Measurements from ENCODE around the gene POMT2.

POMT2 gene, protein sequence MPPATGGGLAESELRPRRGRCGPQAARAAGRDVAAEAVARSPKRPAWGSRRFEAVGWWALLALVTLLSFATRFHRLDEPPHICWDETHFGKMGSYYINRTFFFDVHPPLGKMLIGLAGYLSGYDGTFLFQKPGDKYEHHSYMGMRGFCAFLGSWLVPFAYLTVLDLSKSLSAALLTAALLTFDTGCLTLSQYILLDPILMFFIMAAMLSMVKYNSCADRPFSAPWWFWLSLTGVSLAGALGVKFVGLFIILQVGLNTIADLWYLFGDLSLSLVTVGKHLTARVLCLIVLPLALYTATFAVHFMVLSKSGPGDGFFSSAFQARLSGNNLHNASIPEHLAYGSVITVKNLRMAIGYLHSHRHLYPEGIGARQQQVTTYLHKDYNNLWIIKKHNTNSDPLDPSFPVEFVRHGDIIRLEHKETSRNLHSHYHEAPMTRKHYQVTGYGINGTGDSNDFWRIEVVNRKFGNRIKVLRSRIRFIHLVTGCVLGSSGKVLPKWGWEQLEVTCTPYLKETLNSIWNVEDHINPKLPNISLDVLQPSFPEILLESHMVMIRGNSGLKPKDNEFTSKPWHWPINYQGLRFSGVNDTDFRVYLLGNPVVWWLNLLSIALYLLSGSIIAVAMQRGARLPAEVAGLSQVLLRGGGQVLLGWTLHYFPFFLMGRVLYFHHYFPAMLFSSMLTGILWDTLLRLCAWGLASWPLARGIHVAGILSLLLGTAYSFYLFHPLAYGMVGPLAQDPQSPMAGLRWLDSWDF

DNA sequence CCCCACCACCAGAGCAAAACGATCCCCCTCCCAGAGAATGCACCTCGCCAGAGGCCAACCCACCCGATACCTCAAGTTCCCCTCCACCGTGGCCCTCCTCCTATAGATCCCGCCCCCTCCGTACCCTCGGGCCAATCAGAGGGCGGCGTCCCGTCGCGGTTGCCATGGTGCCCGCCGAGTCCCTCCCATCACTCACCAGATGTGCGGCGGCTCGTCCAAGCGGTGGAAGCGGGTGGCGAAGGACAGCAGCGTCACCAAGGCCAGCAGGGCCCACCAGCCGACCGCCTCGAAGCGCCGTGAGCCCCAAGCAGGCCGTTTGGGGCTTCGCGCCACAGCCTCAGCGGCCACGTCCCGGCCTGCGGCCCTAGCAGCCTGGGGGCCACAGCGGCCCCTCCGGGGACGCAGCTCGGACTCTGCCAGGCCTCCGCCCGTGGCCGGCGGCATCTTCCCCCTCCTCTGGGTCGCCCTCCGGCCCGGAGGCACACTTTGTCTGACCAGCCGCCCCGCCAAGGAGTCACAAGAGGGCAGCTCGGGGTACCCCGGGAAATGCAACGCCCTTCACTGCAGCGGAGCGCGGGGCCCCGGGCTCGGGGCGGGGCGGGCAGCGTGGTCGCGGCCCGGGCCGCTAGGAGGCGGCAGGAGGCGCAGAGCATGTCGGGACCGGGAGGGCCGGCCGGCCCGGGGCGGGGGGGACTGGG, at the start of gene POMT2:
Gene POMT2, minus strand, starts transcription at position 646 of the 698 bp plus-strand sequence. Its CDS starts 202 bp downstream, at position 444.
- peak within 1 kb of the TSS; percentile 66 for H3K4me3 ChIP-seq (ENCODE audit: low read depth, low read length)
- peak; percentile 94 for DNase-seq (ENCODE audit: low read depth)
- TF ChIP-seq POLR2A (IDR thresholded peaks at IDR 0.05; ENCODE audit: extremely low read depth, insufficient read length) (peak; percentile 56), MYC (IDR thresholded peaks at IDR 0.05; ENCODE audit: low read depth, low read length) (peak; percentile 33; the same call in 1 of the 2 replicates)
- TF ChIP-seq, protein P1, sequence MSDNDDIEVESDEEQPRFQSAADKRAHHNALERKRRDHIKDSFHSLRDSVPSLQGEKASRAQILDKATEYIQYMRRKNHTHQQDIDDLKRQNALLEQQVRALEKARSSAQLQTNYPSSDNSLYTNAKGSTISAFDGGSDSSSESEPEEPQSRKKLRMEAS (IDR thresholded peaks at IDR 0.05; ENCODE audit: low read depth, low read length), result peak; percentile 61
- TF ChIP-seq, protein P2, sequence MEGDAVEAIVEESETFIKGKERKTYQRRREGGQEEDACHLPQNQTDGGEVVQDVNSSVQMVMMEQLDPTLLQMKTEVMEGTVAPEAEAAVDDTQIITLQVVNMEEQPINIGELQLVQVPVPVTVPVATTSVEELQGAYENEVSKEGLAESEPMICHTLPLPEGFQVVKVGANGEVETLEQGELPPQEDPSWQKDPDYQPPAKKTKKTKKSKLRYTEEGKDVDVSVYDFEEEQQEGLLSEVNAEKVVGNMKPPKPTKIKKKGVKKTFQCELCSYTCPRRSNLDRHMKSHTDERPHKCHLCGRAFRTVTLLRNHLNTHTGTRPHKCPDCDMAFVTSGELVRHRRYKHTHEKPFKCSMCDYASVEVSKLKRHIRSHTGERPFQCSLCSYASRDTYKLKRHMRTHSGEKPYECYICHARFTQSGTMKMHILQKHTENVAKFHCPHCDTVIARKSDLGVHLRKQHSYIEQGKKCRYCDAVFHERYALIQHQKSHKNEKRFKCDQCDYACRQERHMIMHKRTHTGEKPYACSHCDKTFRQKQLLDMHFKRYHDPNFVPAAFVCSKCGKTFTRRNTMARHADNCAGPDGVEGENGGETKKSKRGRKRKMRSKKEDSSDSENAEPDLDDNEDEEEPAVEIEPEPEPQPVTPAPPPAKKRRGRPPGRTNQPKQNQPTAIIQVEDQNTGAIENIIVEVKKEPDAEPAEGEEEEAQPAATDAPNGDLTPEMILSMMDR (IDR thresholded peaks at IDR 0.05; ENCODE audit: low read depth, low read length), result peak; percentile 7

GRCh38 chr14:77369285-77369684, 48.6 kb upstream of the POMT2 start:
- TF ChIP-seq POLR2A (IDR thresholded peaks at IDR 0.05; ENCODE audit: extremely low read depth, insufficient read length), result no peak
- TF ChIP-seq, protein P1 (IDR thresholded peaks at IDR 0.05; ENCODE audit: low read depth, low read length), result no peak
- no peak for TF ChIP-seq MYC (IDR thresholded peaks at IDR 0.05; ENCODE audit: low read depth, low read length)
- TF ChIP-seq, protein P2 (IDR thresholded peaks at IDR 0.05; ENCODE audit: low read depth, low read length), result no peak

DNA sequence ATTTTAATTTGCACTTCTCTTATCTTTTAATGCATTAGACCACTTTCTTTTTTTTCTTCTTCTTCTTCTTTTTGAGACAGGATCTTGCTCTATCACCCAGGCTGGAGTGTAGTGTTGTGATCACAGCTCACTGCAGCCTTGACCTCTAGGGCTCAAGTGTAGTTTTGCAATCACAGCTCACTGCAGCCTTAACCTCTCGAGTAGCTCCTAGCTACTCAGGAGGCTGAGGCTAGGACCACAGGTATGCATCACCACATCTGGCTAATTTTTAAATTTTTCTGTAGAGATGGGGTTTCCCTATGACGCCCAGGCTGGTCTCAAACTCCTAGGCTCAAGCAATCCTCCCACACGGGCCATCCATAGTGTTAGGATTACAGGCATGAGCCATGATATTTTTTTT, 43.5 kb upstream of the POMT2 start:
- TF ChIP-seq POLR2A (IDR thresholded peaks at IDR 0.05; ENCODE audit: extremely low read depth, insufficient read length) (no peak), MYC (IDR thresholded peaks at IDR 0.05; ENCODE audit: low read depth, low read length) (no peak)
- TF ChIP-seq, protein P1 (IDR thresholded peaks at IDR 0.05; ENCODE audit: low read depth, low read length), result no peak
- TF ChIP-seq, protein P2 (IDR thresholded peaks at IDR 0.05; ENCODE audit: low read depth, low read length), result no peak
- no peak overlapping the region for H3K4me3 ChIP-seq (ENCODE audit: low read depth, low read length)
- DNase-seq (ENCODE audit: low read depth), result no peak

More at GRCh38 chr14:77369285-77369684, 48.6 kb upstream of the POMT2 start:
- DNase-seq (ENCODE audit: low read depth), result no peak
- no peak overlapping the region for H3K4me3 ChIP-seq (ENCODE audit: low read depth, low read length)

GRCh38 chr14:77359626-77360025, 38.9 kb upstream of the POMT2 start:
- H3K4me3 ChIP-seq (ENCODE audit: low read depth, low read length), result no peak overlapping the region
- TF ChIP-seq, protein P1 (IDR thresholded peaks at IDR 0.05; ENCODE audit: low read depth, low read length), result no peak
- TF ChIP-seq, protein P2 (IDR thresholded peaks at IDR 0.05; ENCODE audit: low read depth, low read length), result no peak
- TF ChIP-seq MYC (IDR thresholded peaks at IDR 0.05; ENCODE audit: low read depth, low read length), result no peak
- no peak for TF ChIP-seq POLR2A (IDR thresholded peaks at IDR 0.05; ENCODE audit: extremely low read depth, insufficient read length)
- no peak for DNase-seq (ENCODE audit: low read depth)

- H3K4me3 ChIP-seq (ENCODE audit: low read depth, low read length), result no peak overlapping the region
- TF ChIP-seq POLR2A (IDR thresholded peaks at IDR 0.05; ENCODE audit: extremely low read depth, insufficient read length) (no peak), MYC (IDR thresholded peaks at IDR 0.05; ENCODE audit: low read depth, low read length) (no peak)
- TF ChIP-seq, protein P2 (IDR thresholded peaks at IDR 0.05; ENCODE audit: low read depth, low read length), result no peak
- TF ChIP-seq, protein P1 (IDR thresholded peaks at IDR 0.05; ENCODE audit: low read depth, low read length), result no peak
Observed at GRCh38 chr14:77356899-77357298, 36.2 kb upstream of the POMT2 start.

More at GRCh38 chr14:77356899-77357298, 36.2 kb upstream of the POMT2 start:
- DNase-seq (ENCODE audit: low read depth), result no peak
